GM10248 (cell line): ENCODE results near the gene GALNT14.

ENCODE experiments used
- CTCF ChIA-PET: fragments of 300-600 bp; sonication (Branson Sonifier 250); formaldehyde crosslinking; extraction: SDS; loops from one replicate; lab custom pipeline; 2021; ENCODE audit warnings: antibody characterized with exemption; lab: Yijun Ruan, JAX
- POLR2A ChIA-PET: fragments of 350-650 bp; sonication (Branson Sonifier 250); formaldehyde crosslinking; extraction: SDS; loops from one replicate; lab custom pipeline; 2020; ENCODE audit warnings: antibody characterized with exemption; lab: Yijun Ruan, JAX
- DNase-seq: peaks from one replicate; pipeline ENCODE4 v3.0.0; 2012; ENCODE audit errors: extremely low spot score
- CTCF ChIP-seq: IDR thresholded peaks from 2 replicates; pipeline ENCODE4 v1.5.1; 2012; ENCODE audit warnings: mild to moderate bottlenecking, low read depth; ENCODE audit errors: extremely low read depth, missing control alignments, control extremely low read depth

GALNT14 gene

GRCh38 chr2:30933496-30933895, 204.7 kb downstream of the GALNT14 start:
- CTCF ChIA-PET, result no interaction called here

GRCh38 chr2:30932870-30933269, 205.4 kb downstream of the GALNT14 start:
- POLR2A ChIA-PET, result no interaction called here
- no peak for TF ChIP-seq CTCF
- CTCF ChIA-PET, result no interaction called here
- DNase-seq, result no peak

More at GRCh38 chr2:30933496-30933895, 204.7 kb downstream of the GALNT14 start:
- no peak for DNase-seq
- TF ChIP-seq CTCF, result no peak
- POLR2A ChIA-PET, result no interaction called here

GRCh38 chr2:30931841-30932407, 206.3 kb downstream of the GALNT14 start:
- POLR2A ChIA-PET, result no interaction called here
- no peak for TF ChIP-seq CTCF
- CTCF ChIA-PET, result no interaction called here

GRCh38 chr2:30930716-30931115, 207.5 kb downstream of the GALNT14 start:
- no peak for DNase-seq
- ChIA-PET CTCF (interaction anchor here (1.6 kb wide), 1 partner anchor 11 kb away, joined by 3 read pairs; no protein-coding TSS in a partner anchor), POLR2A (no interaction called here)
- no peak for TF ChIP-seq CTCF

More at GRCh38 chr2:30931841-30932407, 206.3 kb downstream of the GALNT14 start:
- no peak for DNase-seq

- CTCF ChIA-PET, result no interaction called here
- POLR2A ChIA-PET, result no interaction called here
- no peak for DNase-seq
- no peak for TF ChIP-seq CTCF
Observed at GRCh38 chr2:30927465-30928075, 210.7 kb downstream of the GALNT14 start.

GRCh38 chr2:30926606-30927005, 211.6 kb downstream of the GALNT14 start:
- no peak for TF ChIP-seq CTCF
- ChIA-PET POLR2A (no interaction called here), CTCF (interaction anchor here (1.5 kb wide), 1 partner anchor 65 kb away, joined by 3 read pairs; no protein-coding TSS in a partner anchor)
- no peak for DNase-seq

GRCh38 chr2:30923623-30924022, 214.6 kb downstream of the GALNT14 start:
- ChIA-PET CTCF (interaction anchor here (1.3 kb wide), 1 partner anchor 247 kb away, joined by 3 read pairs; no protein-coding TSS in a partner anchor), POLR2A (no interaction called here)
- no peak for TF ChIP-seq CTCF
- DNase-seq, result no peak
